ENCODE measurements around the gene HRAS.

The HRAS gene

DNA sequence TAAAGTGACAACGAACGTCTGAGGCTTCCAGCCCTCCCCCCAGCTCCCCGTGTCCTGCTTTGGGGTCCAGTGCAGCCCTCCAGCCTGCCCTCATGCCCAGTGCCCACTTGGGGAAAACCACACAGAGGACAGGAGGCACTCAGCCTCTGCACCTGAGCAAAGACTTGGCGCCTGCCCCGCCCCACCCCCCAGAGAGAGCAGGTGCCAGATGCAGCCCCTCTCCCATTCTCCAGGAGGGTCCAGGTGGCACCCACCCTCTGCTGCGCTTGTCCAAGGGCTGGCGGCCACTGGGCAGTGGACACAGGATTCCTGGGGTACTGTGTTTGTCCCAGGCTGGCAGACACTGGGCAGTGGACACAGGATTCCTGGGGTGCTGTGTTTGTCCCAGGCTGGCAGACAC, 44.0 kb downstream of the HRAS start:
- no peak for FAIRE-seq

DNA sequence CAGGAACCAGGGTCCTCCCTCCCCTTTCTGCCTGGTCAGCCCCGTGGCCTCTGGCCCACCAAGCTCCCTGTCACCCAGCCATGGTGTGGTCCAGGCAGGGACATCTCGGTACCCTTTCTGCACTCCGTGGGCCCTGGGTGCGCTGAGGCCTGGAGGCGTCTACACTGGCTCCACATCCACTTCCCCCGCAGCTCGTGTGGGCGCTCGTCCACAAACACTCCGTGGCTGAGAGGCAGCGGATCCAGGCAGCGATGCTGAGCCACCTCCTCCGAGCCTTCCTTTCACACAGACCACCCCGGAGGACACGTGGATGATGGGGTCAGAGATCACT, 44.5 kb downstream of the HRAS start:
- no peak for FAIRE-seq

DNA sequence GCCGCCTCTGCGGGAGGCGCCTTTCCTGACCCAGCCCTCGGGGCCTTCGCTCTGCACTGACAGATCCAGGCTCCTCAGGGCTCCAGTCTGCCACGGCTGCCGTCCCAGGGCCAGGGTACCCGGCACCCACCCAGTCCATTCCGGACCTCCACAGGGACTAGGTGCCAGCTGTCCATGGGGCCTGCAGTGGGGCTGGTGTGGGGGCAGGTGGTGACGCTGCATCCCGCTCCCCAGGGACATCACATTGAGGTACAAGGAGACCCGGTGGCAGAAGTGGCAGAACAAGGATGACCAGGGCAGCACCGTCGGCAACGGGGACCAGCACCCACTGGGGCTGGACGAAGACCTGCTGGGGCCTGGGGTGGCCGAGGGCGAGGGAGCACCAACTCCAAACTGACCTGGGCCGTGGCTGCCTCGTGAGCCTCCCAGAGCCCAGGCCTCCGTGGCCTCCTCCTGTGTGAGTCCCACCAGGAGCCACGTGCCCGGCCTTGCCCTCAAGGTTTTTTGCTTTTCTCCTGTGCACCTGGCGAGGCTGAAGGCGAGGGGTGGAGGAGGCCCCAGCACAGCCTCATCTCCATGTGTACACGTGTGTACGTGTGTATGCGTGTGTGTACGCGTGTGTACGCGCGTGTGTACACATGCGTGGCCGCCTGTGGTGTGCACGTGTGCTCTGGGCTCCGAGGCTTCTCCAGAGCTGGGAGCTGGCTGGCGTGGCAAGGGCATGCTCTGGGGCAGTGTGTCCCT, 45.0 kb downstream of the HRAS start:
- no peak for FAIRE-seq

DNA sequence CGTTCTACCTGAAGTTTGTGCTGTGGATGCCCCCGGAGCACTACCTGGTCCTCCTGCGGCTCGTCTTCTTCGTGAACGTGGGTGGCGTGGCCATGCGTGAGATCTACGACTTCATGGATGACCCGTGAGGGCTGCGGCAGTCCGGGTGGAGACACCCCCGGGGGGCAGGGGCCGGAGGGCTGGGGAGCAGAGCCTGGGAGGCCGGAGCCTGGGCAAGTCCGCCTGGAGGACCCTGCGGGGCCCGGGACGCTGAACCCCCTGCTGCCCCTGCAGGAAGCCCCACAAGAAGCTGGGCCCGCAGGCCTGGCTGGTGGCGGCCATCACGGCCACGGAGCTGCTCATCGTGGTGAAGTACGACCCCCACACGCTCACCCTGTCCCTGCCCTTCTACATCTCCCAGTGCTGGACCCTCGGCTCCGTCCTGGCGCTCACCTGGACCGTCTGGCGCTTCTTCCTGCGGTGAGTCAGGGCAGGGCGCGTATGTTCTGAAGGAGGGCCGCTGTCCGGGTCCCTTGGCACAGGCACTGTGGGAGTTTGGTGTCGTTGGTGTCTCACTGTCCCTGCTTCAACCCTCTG, 45.7 kb downstream of the HRAS start:
- FAIRE-seq: no peak

DNA sequence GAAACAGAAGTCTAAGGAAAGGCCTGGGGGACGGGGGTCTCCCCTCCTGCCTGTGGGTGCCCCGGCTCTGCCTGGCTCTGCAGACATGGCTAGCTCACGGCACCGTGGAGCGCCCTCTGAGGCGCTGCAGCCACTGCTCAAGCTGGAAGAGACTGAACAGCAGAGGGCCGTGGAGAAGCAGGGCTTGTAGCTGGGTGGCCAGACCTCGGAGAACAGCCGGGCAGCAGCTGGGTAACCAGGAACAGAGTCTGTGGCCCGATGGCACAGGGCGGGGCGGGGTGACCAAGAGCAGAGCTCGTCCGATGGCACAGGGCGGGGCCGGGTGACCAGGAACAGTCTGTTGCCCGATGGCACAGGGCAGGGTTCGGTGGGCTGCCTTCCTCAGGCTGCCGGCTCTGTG, 46.4 kb downstream of the HRAS start:
- no peak for FAIRE-seq

DNA sequence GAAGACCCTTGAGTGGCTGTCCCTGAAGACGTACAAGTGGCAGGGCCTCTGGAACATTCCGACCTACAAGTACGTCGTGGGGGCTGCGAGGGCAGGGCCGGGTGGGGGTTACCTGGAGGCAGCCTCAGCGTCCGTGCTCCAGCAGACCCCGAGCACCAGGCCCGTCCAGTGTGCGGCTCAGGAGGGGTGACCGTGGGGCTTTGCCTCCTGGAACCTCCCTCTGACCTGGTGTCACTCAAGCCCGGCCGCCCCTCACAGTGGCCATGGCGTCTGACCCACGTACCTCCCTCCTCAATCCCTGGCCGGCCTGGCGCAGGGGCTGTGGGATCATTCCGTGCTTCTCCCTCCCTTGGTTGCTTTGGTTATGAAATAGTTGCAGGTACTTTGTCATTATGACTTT, 46.8 kb downstream of the HRAS start:
- no peak for FAIRE-seq

DNA sequence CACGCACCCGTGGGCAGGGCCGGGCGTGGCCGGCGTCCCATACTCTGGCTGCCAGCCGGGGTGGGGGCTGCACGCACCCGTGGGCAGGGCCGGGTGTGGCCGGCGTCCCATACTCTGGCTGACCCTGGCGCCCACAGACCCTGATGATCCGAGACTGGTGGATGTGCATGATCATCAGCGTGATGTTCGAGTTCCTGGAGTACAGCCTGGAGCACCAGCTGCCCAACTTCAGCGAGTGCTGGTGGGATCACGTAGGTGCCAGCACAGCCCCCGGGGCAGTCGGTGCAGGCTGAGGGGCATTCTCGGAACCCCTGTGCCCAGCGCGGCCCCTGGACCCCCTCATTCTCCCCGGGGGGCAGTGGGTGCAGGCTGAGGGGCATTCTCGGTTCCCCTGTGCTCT, 47.3 kb downstream of the HRAS start:
- FAIRE-seq: no peak

DNA sequence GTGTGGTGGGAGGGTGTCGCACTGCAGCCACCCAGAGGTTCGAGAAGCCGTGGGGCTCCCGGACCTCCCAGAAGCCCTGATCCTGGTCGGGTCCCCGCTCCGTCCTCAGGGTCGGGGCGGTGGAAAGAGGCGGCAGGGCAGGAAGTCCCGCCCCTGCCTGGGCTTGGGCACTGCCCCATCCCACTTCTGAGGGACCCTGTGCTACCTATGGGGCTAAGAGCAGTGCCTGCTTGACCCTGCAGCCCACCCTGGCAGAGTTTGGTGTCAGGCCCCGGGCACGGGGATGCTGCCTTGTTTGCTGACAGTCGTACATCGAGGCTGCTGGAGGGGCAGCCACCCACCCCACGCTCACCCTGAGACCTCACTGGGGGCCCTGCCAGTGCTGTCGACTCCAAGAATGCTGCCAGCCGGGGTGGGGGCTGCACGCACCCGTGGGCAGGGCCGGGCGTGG, 47.8 kb downstream of the HRAS start:
- FAIRE-seq: no peak

DNA sequence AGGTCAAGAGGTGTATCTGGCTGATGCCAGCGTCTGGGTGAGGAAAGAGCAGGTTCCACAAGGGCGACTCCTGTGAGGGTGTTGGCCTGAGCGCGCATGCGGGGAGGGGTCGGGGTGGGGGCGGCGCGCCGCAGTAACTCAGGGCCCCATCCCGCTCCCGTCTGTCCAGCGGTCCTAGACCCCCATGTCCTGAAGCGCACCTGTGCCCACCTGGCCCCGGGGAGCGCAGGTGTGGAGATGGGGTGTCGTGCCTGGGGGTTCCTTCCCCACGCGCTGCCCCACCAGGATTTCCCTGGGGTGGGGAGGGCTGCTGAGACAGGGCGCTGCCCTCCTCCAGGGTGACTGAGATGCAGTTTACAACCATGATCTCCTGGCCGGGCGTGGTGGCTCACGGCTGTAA, 49.2 kb downstream of the HRAS start:
- no peak for FAIRE-seq

DNA sequence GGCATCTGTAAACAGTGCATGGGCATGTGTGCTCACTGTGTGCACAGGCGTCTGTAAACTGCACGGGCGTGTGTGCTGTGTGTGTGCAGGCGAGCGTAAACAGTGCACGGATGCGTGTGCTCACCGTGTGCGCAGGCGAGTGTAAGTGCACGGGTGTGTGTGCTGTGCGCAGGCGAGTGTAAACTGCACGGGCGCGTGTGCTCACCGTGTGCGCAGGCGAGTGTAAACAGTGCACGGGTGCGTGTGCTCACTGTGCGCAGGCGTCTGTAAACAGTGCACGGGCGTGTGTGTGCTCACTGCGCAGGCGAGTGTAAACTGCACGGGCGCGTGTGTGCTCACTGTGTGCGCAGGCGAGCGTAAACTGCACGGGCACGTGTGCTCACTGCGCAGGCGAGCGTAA, 50.8 kb downstream of the HRAS start:
- FAIRE-seq: no peak

Measured in TTC549 (cell line).